GM21576 (cell line): ENCODE results near the gene HNRNPA1.
A peak's percentile ranks its signal among the peaks of the same experiment; 100 is the strongest.
"Not testable (repeated sequence)": the region's sequence is repeated elsewhere in the genome, so short reads cannot be mapped to it uniquely, and the experiment has no call there.

Source experiments
- ATAC-seq: cut with Tn5 transposase; IDR thresholded peaks from one replicate; pipeline ENCODE4 v1.9.1; 2021; ENCODE audit warnings: mild to moderate bottlenecking, moderate library complexity; ENCODE audit not compliant: unreplicated experiment

The HNRNPA1 gene

DNA sequence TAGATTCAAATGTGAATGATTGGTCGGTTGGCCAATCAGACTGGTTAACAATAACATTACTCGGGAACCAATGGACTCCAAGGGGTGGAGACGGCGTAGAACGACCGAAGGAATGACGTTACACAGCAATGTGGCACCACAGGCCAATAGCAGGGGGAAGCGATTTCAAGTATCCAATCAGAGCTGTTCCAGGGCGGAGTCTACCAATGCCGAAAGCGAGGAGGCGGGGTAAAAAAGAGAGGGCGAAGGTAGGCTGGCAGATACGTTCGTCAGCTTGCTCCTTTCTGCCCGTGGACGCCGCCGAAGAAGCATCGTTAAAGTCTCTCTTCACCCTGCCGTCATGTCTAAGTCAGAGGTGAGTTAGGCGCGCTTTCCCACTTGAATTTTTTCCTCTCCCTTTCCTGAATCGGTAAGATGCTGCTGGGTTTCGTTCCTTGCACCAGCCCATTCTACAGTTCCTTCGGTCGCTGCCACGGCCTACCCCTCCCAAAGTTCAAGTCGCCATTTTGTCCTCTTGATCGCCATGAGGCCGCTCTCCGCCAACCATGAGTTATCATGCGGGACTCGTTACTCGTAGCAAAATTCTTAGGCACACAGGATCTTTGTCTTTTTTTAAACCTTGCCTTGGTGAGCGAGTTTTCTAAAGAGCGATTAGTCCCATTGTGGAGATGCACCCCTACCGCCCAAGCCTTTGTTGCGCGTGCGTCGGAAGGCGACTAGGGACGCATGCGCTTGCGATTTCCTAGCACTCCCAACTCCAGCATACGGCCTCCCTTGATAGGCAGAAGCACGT is at the start of gene HNRNPA1:
TSS of gene HNRNPA1 (plus strand) at position 259 of the 793 bp plus-strand sequence. CDS start at position 341, 82 bp downstream.
- ATAC-seq = peak; percentile 84

- not testable (repeated sequence) for ATAC-seq
These were observed 49.3 kb upstream of the HNRNPA1 start for GRCh38 chr12:54231269-54231668.

- ATAC-seq = no peak
These were observed 47.7 kb upstream of the HNRNPA1 start for GRCh38 chr12:54232790-54233189.

DNA sequence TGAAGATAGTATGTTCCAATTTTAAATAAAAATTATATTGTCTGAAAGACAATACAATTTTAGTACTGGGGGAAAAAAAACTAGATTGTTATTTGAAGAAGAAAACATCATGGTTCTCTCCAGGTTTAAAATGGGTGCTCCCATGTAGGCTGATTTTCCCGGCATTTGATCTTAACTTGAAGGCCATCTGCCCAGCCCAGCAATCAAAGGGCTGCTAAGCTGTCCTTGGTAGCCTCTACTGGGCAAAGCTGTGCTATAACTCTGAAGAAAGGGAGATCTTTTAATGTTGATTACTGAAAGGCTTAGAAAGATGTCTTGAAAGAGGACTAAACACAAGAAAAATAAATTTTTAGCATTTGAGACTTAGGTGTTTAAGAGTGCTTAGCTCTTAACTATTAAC is 42.0 kb upstream of the HNRNPA1 start:
- no peak for ATAC-seq

GRCh38 chr12:54239620-54240019 is 40.9 kb upstream of the HNRNPA1 start:
- no peak for ATAC-seq

GRCh38 chr12:54240129-54240528 is 40.4 kb upstream of the HNRNPA1 start:
- ATAC-seq = no peak

DNA sequence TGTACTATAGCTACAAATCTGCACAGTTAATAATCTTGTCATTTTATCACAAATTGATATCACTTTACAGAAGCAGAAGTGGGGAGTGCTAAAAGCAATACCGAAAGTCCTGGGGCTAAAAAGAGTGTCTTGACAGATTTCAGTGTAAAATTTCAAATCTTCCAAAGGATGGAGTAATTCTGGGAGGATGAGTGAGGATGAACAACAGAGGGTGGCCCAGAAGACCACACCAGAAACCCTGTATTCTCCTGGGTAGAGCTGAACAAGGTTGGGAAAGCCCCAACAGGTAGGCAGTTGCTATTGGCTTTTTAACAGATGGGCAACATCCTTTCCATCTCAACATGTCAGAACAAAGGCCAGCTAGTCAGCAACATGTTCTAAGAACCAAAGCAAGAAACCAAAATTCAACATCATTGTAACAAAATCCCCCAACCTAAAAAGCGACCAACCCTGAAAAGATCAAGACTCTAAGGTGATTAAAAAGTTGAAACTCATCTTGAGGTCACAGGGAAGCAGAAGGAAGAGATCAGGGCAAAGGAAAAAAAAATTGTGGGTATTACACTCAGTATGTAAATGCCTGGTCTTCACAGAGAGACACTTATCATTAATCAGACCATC is 39.4 kb upstream of the HNRNPA1 start:
- ATAC-seq = no peak

DNA sequence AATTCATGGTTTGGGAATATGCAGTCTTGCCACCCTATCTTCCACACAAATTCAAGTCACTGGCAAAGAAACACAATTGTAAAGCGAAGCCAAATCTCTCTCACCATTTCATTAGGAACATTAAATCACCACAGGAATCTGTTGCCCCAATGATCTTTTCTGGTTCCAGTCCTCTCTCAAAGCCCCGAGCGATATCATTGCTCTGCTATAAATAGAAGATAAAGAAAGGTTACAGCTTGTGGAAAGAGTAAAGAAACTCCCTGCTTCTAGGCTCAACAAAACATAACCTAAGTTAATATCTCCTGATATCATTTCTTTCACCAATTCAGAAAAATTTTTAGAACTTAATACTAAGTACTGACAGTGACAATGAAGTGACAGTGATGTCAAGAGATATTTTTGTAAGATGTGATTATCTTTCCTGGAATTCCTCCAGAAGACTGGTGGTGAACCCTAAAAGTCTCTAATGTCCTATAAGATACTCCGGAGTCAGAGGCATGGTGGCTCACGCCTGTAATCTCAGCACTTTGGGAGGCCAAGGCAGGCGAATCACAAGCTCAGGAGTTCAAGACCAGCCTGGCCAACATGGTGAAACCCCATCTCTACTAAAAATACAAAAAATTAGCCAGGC is 34.4 kb upstream of the HNRNPA1 start:
- no peak for ATAC-seq

GRCh38 chr12:54249489-54249888 is 31.0 kb upstream of the HNRNPA1 start:
- no peak for ATAC-seq

GRCh38 chr12:54251667-54252284 is 28.8 kb upstream of the HNRNPA1 start:
- no peak for ATAC-seq

GRCh38 chr12:54253240-54253639 is 27.3 kb upstream of the HNRNPA1 start:
- no peak for ATAC-seq

DNA sequence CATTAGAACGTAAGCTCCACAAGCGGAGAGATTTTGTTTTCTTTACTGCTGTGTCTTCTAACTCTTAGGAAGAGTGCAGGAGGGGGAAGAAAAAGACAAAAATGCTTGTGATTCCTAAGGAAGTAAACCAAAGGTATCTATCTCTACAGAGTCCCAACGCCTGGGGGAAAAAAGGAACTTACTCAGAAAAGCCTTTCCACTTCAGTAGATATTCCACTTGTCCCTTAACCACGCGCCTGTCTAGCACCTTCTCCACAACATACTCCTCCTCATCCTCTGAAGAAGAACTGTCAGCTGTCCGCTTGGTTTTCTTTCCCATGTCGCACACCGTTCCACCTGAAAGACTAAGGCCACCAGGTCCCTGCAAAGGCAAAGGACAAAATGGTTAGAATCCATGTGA is 23.2 kb upstream of the HNRNPA1 start:
- ATAC-seq = no peak

DNA sequence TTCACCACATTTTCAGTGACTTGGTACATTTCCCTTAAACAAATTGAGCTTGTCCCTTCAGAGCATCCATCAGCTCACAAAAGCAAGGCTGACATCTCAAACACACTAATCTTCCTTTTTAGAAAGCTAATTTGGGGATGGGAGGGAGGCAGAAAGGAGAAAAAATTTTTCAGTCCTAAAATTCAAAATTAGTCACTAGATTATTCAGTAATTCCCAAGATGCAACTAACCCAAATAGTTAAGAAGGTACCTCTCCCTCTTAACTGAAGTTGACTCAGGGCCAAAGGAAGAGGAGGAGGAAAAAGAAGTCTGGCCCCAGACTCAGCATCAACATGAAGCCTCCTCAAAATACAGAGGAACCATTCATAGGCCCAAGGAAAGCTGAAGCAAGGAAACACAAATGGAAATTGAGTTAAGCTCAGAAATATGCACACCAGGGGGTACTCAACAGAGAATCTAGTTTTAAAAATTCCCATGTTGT is 22.3 kb upstream of the HNRNPA1 start:
- ATAC-seq = no peak

DNA sequence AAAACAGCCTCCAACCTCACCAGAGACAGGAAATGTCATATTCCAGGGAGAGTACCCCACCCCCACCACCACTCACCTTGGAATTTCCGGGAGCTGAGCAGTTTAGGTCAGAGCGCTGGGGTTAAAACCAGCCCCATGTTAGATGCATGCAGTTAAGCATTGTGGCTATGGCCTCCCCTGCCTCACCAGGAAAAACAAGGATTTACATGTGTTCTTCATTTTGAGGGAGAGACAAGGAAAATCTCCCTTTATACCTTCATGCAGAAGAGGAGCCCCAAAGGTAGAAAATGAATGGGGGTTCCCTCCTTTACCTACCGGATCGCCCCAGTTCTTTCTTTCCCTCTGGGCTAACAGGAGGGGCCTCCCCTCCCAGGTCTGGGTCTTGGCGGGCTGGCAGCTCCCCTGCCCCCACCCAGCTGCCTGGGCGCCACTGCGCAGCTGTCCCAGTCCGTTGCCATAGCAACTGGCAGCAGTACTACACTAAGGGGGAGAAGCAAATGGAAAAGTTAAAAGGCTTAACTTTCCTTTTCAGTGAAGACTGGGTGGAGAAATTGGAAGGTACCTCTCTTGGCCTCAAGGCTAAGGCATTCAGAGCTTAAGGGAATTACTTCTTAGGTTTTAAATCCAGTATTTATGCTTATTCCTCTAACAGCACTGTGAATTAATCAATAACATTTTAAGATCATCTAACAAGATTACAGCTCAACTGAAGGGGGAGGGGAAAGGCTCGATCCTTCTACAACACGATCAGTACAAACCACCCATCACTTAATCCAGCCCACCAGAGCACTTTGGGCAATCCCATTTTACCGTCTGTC is 21.1 kb upstream of the HNRNPA1 start:
- peak; percentile 67 for ATAC-seq

DNA sequence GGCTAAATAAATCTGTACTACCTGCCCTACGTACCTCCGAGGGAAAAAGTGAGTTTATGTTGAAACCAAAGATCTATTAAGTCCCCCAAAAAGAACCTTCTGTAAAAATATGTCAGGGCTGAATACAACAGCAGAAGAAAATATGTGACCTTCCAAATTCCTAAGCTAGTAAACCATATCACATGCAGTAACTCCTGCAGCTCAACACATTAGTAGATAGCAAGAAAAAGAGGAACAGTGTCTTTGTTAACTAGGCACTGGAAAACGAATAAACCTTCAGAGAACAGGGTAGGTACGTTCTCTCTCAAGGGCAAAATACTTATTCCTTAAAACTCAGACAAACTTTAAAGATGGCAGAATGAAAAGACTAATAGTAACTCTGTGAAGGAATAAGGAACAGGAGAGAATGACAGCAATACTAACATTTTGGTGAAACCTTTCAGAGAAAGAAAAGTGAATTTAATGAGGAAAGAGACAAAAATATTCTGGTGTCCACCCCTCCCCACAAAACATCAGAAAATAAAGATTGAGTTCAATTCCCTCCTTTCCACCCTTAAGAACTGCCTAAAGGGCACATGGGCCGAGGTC is 18.6 kb upstream of the HNRNPA1 start:
- ATAC-seq = no peak

DNA sequence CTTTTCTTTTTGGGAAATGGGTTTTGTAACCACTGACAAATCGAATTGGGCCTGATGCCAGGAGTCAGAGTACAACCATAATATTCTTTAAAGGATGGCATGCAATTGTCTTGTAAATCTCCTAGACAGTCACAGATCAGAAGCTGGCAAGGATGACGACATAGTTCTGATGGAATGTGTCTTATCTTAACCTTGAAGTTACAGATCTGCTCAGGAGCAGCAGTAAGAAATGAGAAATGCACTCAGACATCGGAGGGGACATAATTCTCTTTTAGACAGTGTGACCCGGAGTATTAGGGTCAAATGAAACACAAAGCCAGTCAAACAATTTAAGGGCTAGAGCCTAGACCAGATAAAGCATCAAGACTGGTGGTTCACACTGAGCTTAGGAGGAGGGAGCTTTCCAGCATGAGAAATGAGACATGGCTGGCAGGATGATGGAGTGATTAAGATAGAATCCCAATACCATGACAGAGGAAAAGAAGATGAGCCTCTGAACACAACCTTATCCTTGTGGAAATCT is 18.1 kb upstream of the HNRNPA1 start:
- no peak for ATAC-seq

DNA sequence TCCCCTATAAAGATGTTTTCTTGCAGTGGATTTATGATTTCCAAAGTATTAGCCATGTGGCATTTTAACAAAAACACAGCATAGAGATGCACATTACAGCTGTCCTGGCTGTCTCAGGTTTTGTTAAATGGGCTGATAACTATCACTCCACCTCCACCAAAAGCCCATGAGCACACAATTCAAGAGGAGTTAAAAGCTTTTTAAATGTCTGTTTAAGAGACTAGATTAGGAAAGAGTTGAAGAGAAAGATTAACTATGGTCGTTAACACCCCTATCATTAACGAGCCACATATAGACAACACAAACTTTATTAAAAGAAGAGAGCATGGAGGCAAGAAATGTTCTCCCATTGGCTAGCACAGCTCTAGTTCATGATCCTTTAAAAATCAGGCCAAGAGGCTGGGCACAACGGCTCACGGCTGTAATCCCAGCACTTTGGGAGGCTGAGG is 15.1 kb upstream of the HNRNPA1 start:
- ATAC-seq = no peak

- no peak for ATAC-seq
These were observed 13.7 kb upstream of the HNRNPA1 start for GRCh38 chr12:54266852-54267251.

GRCh38 chr12:54270345-54270744 is 10.2 kb upstream of the HNRNPA1 start:
- no peak for ATAC-seq

GRCh38 chr12:54272214-54272613 is 8.3 kb upstream of the HNRNPA1 start:
- ATAC-seq = no peak
